NCI-H345 (cell line): ENCODE data around the gene PXMP2.

ENCODE experiments used
- DNase-seq: peaks from one replicate; lab custom pipeline; 2025; lab: John Stamatoyannopoulos, UW

The PXMP2 gene

GRCh38 chr12:132723015-132723763 is 35.8 kb downstream of the PXMP2 start:
- no peak for DNase-seq

GRCh38 chr12:132723764-132724140 is 36.4 kb downstream of the PXMP2 start:
- DNase-seq: no peak

- no peak for DNase-seq
These were observed 37.3 kb downstream of the PXMP2 start for GRCh38 chr12:132724506-132725241.

- DNase-seq: no peak
These were observed 39.0 kb downstream of the PXMP2 start for GRCh38 chr12:132726386-132726785.

GRCh38 chr12:132727091-132727794 is 39.9 kb downstream of the PXMP2 start:
- DNase-seq: no peak

- no peak for DNase-seq
These were observed 41.1 kb downstream of the PXMP2 start for GRCh38 chr12:132728502-132728901.

- DNase-seq: no peak
These were observed 42.3 kb downstream of the PXMP2 start for GRCh38 chr12:132729541-132730320.

GRCh38 chr12:132730353-132730752 is 43.0 kb downstream of the PXMP2 start:
- DNase-seq: no peak

- no peak for DNase-seq
These were observed 44.2 kb downstream of the PXMP2 start for GRCh38 chr12:132731574-132731973.

GRCh38 chr12:132734206-132734605 is 46.8 kb downstream of the PXMP2 start:
- no peak for DNase-seq

GRCh38 chr12:132735496-132735895 is 48.1 kb downstream of the PXMP2 start:
- no peak for DNase-seq

GRCh38 chr12:132736378-132736777 is 49.0 kb downstream of the PXMP2 start:
- DNase-seq: no peak

GRCh38 chr12:132736913-132737312 is 49.5 kb downstream of the PXMP2 start:
- no peak for DNase-seq

GRCh38 chr12:132739600-132740312 is 52.4 kb downstream of the PXMP2 start:
- no peak for DNase-seq

GRCh38 chr12:132740313-132740646 is 52.9 kb downstream of the PXMP2 start:
- no peak for DNase-seq

GRCh38 chr12:132740652-132741051 is 53.3 kb downstream of the PXMP2 start:
- DNase-seq: no peak

- no peak for DNase-seq
These were observed 54.2 kb downstream of the PXMP2 start for GRCh38 chr12:132741620-132742019.

GRCh38 chr12:132743831-132744230 is 56.4 kb downstream of the PXMP2 start:
- DNase-seq: no peak

- DNase-seq: no peak
These were observed 59.2 kb downstream of the PXMP2 start for GRCh38 chr12:132746613-132747012.

GRCh38 chr12:132747395-132747794 is 60.0 kb downstream of the PXMP2 start:
- DNase-seq: no peak

- no peak for DNase-seq
These were observed 60.5 kb downstream of the PXMP2 start for GRCh38 chr12:132747896-132748295.

- no peak for DNase-seq
These were observed 60.9 kb downstream of the PXMP2 start for GRCh38 chr12:132748319-132748718.
